AG04450 (cell line): ENCODE measurements around the gene KLF8. TPM values are rescaled to one million over a fixed set of nuclear protein-coding genes. Genes with fewer than 3 reads are reported as not detected.

ENCODE experiments used
- CTCF ChIA-PET: fragments of 300-600, 350-600 bp; formaldehyde crosslinking; extraction: SDS; loops from one replicate; lab custom pipeline; 2022; ENCODE audit warnings: antibody characterized with exemption, inconsistent platforms; lab: Charles Lee
- POLR2A ChIA-PET: fragments of 350-600 bp; formaldehyde crosslinking; extraction: SDS; loops from one replicate; lab custom pipeline; 2021; ENCODE audit warnings: antibody characterized with exemption, inconsistent platforms; lab: Yijun Ruan, JAX
- DNase-seq: peaks from one replicate; pipeline ENCODE4 v3.0.0-alpha.2; 2011; ENCODE audit warnings: low read depth, low spot score
- H3K27ac ChIP-seq: one replicate; pipeline ENCODE4 v1.5.1; 2012; ENCODE audit warnings: low read depth, low read length, control low read depth
- H3K27me3 ChIP-seq: one replicate; pipeline ENCODE4 v1.6.0; 2012; ENCODE audit warnings: low read length; ENCODE audit not compliant: control insufficient read depth, insufficient read depth
- H3K4me3 ChIP-seq: 2 replicates; pipeline ENCODE4 v1.5.1; 2011; ENCODE audit warnings: mild to moderate bottlenecking, low read depth, low read length, control low read depth
- H3K9me3 ChIP-seq: 2 replicates; pipeline ENCODE4 v1.5.1; 2012; ENCODE audit warnings: low read length; ENCODE audit not compliant: control insufficient read depth, insufficient read depth
- polyA plus RNA-seq: library from polyadenylated mRNA; depleted of rRNA; stranded (reverse); fragments of >200 nt; gene quantifications from 2 replicates; pipeline ENCODE4 v1.2.3, GENCODE V29; 2011
- TF ChIP-seq, protein P1 (sequence below): IDR thresholded peaks from 2 replicates; pipeline ENCODE4 v1.5.1; 2011; ENCODE audit warnings: low read depth, low read length, control low read depth, inconsistent platforms

KLF8 gene
- polyA plus RNA-seq, 1 experiment = 0.05 TPM

DNA sequence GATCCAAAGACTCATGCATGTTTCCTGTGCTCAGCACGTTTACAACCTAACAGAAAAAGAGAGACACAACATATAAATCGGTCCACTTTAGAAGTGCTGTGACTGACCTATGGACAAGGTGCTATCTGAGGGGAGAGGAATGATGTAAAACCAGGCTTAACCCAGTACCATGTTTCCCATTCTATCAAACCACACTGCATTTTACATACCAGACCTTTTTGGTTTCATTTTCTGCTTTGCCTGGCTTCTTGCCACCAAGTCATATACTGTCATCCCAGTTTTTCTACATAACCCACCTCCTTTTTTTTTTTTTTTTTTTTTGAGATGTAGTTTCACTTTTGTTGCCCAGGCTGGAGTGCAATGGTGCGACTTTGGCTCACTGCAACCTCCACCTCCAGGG lies 82.2 kb downstream of the KLF8 start:
- H3K9me3 ChIP-seq = peaks cover 12% of the 10 kb centered on the region
- no peaks in the 10 kb centered on the region for H3K27me3 ChIP-seq
- no peak overlapping the region for H3K4me3 ChIP-seq
- DNase-seq = no peak
- H3K27ac ChIP-seq = no peak overlapping the region
- ChIA-PET POLR2A (no interaction called here), CTCF (no interaction called here)
- TF ChIP-seq, protein P1, sequence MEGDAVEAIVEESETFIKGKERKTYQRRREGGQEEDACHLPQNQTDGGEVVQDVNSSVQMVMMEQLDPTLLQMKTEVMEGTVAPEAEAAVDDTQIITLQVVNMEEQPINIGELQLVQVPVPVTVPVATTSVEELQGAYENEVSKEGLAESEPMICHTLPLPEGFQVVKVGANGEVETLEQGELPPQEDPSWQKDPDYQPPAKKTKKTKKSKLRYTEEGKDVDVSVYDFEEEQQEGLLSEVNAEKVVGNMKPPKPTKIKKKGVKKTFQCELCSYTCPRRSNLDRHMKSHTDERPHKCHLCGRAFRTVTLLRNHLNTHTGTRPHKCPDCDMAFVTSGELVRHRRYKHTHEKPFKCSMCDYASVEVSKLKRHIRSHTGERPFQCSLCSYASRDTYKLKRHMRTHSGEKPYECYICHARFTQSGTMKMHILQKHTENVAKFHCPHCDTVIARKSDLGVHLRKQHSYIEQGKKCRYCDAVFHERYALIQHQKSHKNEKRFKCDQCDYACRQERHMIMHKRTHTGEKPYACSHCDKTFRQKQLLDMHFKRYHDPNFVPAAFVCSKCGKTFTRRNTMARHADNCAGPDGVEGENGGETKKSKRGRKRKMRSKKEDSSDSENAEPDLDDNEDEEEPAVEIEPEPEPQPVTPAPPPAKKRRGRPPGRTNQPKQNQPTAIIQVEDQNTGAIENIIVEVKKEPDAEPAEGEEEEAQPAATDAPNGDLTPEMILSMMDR = no peak

DNA sequence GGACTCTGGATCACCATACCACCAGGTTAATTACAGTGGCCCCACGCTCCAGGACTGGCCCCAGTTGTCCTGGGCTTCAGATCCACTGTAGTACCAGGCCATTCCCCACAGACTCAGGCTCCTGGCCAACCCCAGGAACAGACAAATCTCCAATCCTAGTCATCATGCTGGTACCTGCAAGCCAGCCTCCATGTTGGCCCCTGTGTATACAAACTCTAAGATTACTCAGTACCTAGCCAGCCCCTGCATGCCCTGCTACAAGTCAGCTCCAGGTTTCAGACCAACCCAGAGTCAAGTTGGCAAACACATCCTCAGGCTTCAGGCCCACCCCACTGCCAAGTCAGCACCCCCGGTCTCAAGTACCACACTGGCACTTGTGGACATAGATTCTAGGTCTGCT lies 85.9 kb downstream of the KLF8 start:
- no peak for DNase-seq
- Histone ChIP-seq H3K27ac (no peak overlapping the region), H3K4me3 (no peak overlapping the region), H3K27me3 (no peaks in the 10 kb centered on the region), H3K9me3 (peaks cover 16% of the 10 kb centered on the region)
- TF ChIP-seq, protein P1 = no peak
- ChIA-PET POLR2A (no interaction called here), CTCF (no interaction called here)

DNA sequence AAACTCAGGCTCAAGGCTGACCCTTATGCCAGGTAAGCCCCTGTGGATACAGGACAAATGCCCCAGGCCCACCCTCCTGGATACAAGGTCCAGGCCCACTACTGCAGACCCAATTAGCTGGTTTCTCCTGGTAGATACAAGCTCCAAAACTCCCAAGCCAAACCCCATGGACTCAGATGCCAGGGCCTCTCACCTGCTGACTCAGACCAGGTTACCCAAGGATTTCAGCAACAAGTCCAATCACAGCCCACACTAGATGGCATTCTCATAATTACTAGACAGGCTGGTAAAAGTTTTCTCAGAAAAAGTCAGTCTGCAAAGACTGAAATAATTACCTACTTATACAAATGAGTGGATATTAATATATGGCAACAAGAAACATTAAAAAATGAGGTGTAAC lies 87.0 kb downstream of the KLF8 start:
- H3K4me3 ChIP-seq = no peak overlapping the region
- no peak for DNase-seq
- TF ChIP-seq, protein P1 = no peak
- no peak overlapping the region for H3K27ac ChIP-seq
- no peaks in the 10 kb centered on the region for H3K27me3 ChIP-seq
- ChIA-PET CTCF (no interaction called here), POLR2A (no interaction called here)
- peaks cover 16% of the 10 kb centered on the region for H3K9me3 ChIP-seq
